Tibial artery (tissue), 4 donors: ENCODE results near the gene MSI2.

Experiments used
- DNase-seq, 2 donors: peaks; one replicate each; pipeline ENCODE4 v3.0.0-alpha.2; 2019
- H3K27ac ChIP-seq, 2 donors: fragments of 200-600 bp; sonication (generic) in 1 of 2; 1 replicate in 1 of 2; 2 replicates in 1 of 2; pipeline ENCODE4 v1.5.1; 2018 to 2019; ENCODE audit warnings: mild to moderate bottlenecking in 1 of 2
- H3K27me3 ChIP-seq, 2 donors: fragments of 200-600 bp; sonication (generic) in 1 of 2; one replicate each; pipeline versions ENCODE4 v1.5.1 to v1.6.0; 2016 to 2019
- H3K36me3 ChIP-seq, 3 donors: fragments of 200-600 bp; sonication (generic) in 2 of 3; one replicate each; pipeline ENCODE4 v1.5.1; 2016 to 2019; ENCODE audit warnings: mild to moderate bottlenecking in 2 of 3
- H3K4me1 ChIP-seq, 4 donors: fragments of 200-600 bp; sonication (generic) in 2 of 4; 1 replicate in 3 of 4; 2 replicates in 1 of 4; pipeline ENCODE4 v1.5.1; 2016 to 2019
- H3K4me3 ChIP-seq, 2 donors: fragments of 200-600 bp; sonication (generic) in 1 of 2; 1 replicate in 1 of 2; 2 replicates in 1 of 2; pipeline ENCODE4 v1.5.1; 2018 to 2019; ENCODE audit warnings: mild to moderate bottlenecking in 2 of 2
- H3K9me3 ChIP-seq, 3 donors: fragments of 200-600 bp; sonication (generic) in 1 of 3; one replicate each; pipeline ENCODE4 v1.5.1; 2016 to 2019
- intact Hi-C: fragments of 100-400 bp; cut with DNase I; formaldehyde crosslinking; loops from one replicate; pipeline ENCODE4 v1.15.0; 2023; ENCODE audit warnings: low total_unique reads
- TF ChIP-seq, protein P1 (sequence below), 2 experiments: fragments of 200-600 bp in 1 of 2; fragments of 450-650 bp in 1 of 2; IDR thresholded peaks; one replicate each; pipeline ENCODE4 v1.5.1; 2017 to 2019; ENCODE audit warnings: antibody characterized with exemption in 2 of 2, mild to moderate bottlenecking in 1 of 2, moderate library complexity in 1 of 2

MSI2 gene

DNA sequence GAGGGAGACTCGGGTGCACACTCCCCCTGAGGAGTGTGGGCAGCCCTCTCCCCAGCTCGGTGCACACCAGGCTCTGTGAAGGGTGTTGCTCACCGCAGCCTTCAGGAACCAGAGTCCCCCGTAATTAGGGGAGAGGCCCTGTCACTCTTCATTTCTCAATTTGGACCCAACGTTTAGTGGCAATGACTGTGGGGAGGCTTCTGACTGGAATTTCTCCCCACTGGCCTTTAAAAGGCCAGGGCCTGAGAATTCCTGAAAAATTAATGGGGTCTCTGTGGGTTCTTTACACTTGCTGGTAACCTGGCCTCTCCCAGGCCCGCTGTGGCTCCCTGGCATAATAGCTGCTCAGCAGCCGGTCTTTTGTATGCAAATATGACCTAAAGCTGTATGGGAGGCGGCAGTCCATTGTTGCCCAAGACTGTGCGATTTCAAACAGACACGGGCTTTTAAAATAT lies 209.7 kb downstream of the MSI2 start:
- Histone ChIP-seq H3K36me3 (no peaks in the 10 kb centered on the region), H3K9me3 (no peaks in the 10 kb centered on the region), H3K27ac (no peak overlapping the region), H3K27me3 (no peaks in the 10 kb centered on the region), H3K4me1 (no peaks in the 10 kb centered on the region), H3K4me3 (no peak overlapping the region)
- intact Hi-C loops = no loop called here
- no peak for DNase-seq
- TF ChIP-seq, protein P1, sequence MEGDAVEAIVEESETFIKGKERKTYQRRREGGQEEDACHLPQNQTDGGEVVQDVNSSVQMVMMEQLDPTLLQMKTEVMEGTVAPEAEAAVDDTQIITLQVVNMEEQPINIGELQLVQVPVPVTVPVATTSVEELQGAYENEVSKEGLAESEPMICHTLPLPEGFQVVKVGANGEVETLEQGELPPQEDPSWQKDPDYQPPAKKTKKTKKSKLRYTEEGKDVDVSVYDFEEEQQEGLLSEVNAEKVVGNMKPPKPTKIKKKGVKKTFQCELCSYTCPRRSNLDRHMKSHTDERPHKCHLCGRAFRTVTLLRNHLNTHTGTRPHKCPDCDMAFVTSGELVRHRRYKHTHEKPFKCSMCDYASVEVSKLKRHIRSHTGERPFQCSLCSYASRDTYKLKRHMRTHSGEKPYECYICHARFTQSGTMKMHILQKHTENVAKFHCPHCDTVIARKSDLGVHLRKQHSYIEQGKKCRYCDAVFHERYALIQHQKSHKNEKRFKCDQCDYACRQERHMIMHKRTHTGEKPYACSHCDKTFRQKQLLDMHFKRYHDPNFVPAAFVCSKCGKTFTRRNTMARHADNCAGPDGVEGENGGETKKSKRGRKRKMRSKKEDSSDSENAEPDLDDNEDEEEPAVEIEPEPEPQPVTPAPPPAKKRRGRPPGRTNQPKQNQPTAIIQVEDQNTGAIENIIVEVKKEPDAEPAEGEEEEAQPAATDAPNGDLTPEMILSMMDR (IDR thresholded peaks at IDR 0.05) = no peak

- Histone ChIP-seq H3K9me3 (no peaks in the 10 kb centered on the region), H3K36me3 (no peaks in the 10 kb centered on the region), H3K4me1 (peaks cover 0 to under 1% (median 0%) of the 10 kb centered on the region in 4 donors), H3K4me3 (no peak overlapping the region), H3K27ac (no peak overlapping the region), H3K27me3 (no peaks in the 10 kb centered on the region)
- intact Hi-C loops = no loop called here
- no peak for DNase-seq
- TF ChIP-seq, protein P1 (IDR thresholded peaks at IDR 0.05) = no peak
Observed at GRCh38 chr17:57466521-57466920, 210.2 kb downstream of the MSI2 start.

DNA sequence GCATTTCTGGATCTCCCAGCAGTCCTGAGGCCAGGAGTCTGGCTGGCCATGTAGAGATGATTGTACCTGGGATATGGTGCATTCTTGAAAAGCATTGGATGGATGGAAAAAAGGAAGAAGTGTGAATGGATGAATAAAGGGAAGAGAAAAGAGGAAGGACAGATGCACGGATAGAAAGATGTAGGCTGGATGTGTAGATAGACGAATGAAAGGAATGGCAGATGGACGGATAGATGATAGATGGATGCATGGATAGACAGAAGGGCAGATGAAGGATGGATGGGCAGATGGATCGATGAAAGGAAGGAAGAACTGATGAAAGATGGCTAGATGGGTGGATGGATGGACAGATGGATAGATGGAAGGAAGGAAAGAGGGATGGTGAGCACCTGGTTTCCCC lies 210.9 kb downstream of the MSI2 start:
- no peaks in the 10 kb centered on the region for H3K27me3 ChIP-seq
- no peak overlapping the region for H3K27ac ChIP-seq
- H3K4me1 ChIP-seq = peaks cover 0 to 7% (median 0%) of the 10 kb centered on the region in 4 donors
- no peaks in the 10 kb centered on the region for H3K9me3 ChIP-seq
- DNase-seq = no peak
- intact Hi-C loops = no loop called here
- TF ChIP-seq, protein P1 (IDR thresholded peaks at IDR 0.05) = no peak
- no peaks in the 10 kb centered on the region for H3K36me3 ChIP-seq
- no peak overlapping the region for H3K4me3 ChIP-seq

- Histone ChIP-seq H3K27me3 (no peaks in the 10 kb centered on the region), H3K36me3 (no peaks in the 10 kb centered on the region), H3K4me3 (no peak overlapping the region), H3K27ac (no peak overlapping the region), H3K9me3 (no peaks in the 10 kb centered on the region), H3K4me1 (peaks cover 0 to 13% (median 2%) of the 10 kb centered on the region in 4 donors)
- intact Hi-C loops = no loop called here
- TF ChIP-seq, protein P1 (IDR thresholded peaks at IDR 0.05) = no peak
- no peak for DNase-seq
Observed at GRCh38 chr17:57467801-57468200, 211.5 kb downstream of the MSI2 start.

- H3K4me1 ChIP-seq = peaks cover 0 to 26% (median 12%) of the 10 kb centered on the region in 4 donors
- no peak for DNase-seq
- H3K27me3 ChIP-seq = no peaks in the 10 kb centered on the region
- H3K27ac ChIP-seq = no peak overlapping the region
- intact Hi-C loops = no loop called here
- no peak overlapping the region for H3K4me3 ChIP-seq
- H3K36me3 ChIP-seq = no peaks in the 10 kb centered on the region
- H3K9me3 ChIP-seq = no peaks in the 10 kb centered on the region
- TF ChIP-seq, protein P1 (IDR thresholded peaks at IDR 0.05) = no peak
Observed at GRCh38 chr17:57468932-57469775, 212.8 kb downstream of the MSI2 start.
